HEK293T (cell line): ENCODE data around the gene ATAD3A.
"Not testable (repeated sequence)": the region's sequence is repeated elsewhere in the genome, so short reads cannot be mapped to it uniquely, and the experiment has no call there.

Source experiments
- CTCF ChIA-PET: fragments of 350-600 bp; formaldehyde crosslinking; extraction: SDS; loops from one replicate; lab custom pipeline; 2021; ENCODE audit warnings: antibody characterized with exemption, inconsistent platforms; lab: Yijun Ruan, JAX
- POLR2A ChIA-PET: fragments of 350-600 bp; formaldehyde crosslinking; extraction: SDS; loops from one replicate; lab custom pipeline; 2020; ENCODE audit warnings: antibody characterized with exemption, inconsistent platforms; lab: Yijun Ruan, JAX
- DNase-seq: peaks from one replicate; pipeline ENCODE4 v3.0.0; 2012; ENCODE audit warnings: mixed read lengths; ENCODE audit errors: extremely low spot score
- ARNT ChIP-seq: fragments of 450-650 bp; IDR thresholded peaks from 2 replicates; pipeline ENCODE4 v1.6.1; 2017; ENCODE audit warnings: mild to moderate bottlenecking
- BHLHE40 ChIP-seq: fragments of 450-650 bp; IDR thresholded peaks from 2 replicates; pipeline ENCODE4 v1.6.1; 2016; ENCODE audit warnings: mild to moderate bottlenecking, moderate library complexity, borderline replicate concordance
- CTBP1 ChIP-seq: fragments of 450-650 bp; IDR thresholded peaks from 2 replicates; pipeline ENCODE4 v1.6.1; 2016; ENCODE audit warnings: borderline replicate concordance
- ELF4 ChIP-seq: fragments of 450-650 bp; IDR thresholded peaks from 2 replicates; pipeline ENCODE4 v1.6.1; 2017; ENCODE audit warnings: antibody characterized with exemption
- FOXA1 ChIP-seq: fragments of 450-650 bp; IDR thresholded peaks from 2 replicates; pipeline ENCODE4 v1.6.1; 2016; ENCODE audit warnings: mild to moderate bottlenecking
- FOXK2 ChIP-seq: fragments of 450-650 bp; IDR thresholded peaks from 2 replicates; pipeline ENCODE4 v1.6.1; 2016; ENCODE audit warnings: mild to moderate bottlenecking
- FOXM1 ChIP-seq: fragments of 450-650 bp; IDR thresholded peaks from 2 replicates; pipeline ENCODE4 v1.6.1; 2017; ENCODE audit warnings: mild to moderate bottlenecking, borderline replicate concordance
- HDGF ChIP-seq: fragments of 450-650 bp; IDR thresholded peaks from 2 replicates; pipeline ENCODE4 v1.6.1; 2017; ENCODE audit warnings: antibody characterized with exemption, borderline replicate concordance
- L3MBTL2 ChIP-seq: fragments of 450-650 bp; conservative IDR thresholded peaks from 2 replicates; pipeline ENCODE4 v1.6.1; 2016; ENCODE audit warnings: mild to moderate bottlenecking
- LEF1 ChIP-seq: fragments of 450-650 bp; IDR thresholded peaks from 2 replicates; pipeline ENCODE4 v1.6.1; 2017; ENCODE audit warnings: mild to moderate bottlenecking, borderline replicate concordance
- NFRKB ChIP-seq: fragments of 450-650 bp; IDR thresholded peaks from 2 replicates; pipeline ENCODE4 v1.6.1; 2016; ENCODE audit warnings: mild to moderate bottlenecking, moderate library complexity
- PKNOX1 ChIP-seq: fragments of 450-650 bp; IDR thresholded peaks from 2 replicates; pipeline ENCODE4 v1.6.1; 2016
- SP1 ChIP-seq: fragments of 450-650 bp; IDR thresholded peaks from 2 replicates; pipeline ENCODE4 v1.6.1; 2017
- SUZ12 ChIP-seq: fragments of 450-650 bp; IDR thresholded peaks from 2 replicates; pipeline ENCODE4 v1.6.1; 2016; ENCODE audit warnings: mild to moderate bottlenecking
- TARDBP ChIP-seq: fragments of 450-650 bp; IDR thresholded peaks from 2 replicates; pipeline ENCODE4 v1.6.1; 2016
- ZNF384 ChIP-seq: fragments of 450-650 bp; IDR thresholded peaks from 2 replicates; pipeline ENCODE4 v1.6.1; 2016

ATAD3A gene

DNA sequence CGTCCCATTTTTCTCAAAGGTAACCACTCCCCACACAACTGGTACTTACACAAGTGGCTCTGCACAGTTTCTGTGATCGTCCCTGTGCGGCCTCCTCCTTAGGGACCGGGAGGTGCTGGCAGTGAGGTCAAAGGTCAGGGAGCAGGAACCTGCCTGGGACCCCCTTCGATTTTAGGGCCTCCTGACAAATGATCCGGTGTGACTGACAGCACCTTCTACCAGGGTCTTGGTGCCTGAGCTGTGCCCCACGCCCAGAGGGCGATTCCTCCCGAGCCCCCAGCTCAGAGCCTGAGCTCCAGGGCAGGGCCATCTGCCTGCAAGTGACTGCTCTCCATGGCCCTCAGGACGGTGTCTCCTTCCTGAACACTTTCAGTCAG lies 40.3 kb downstream of the ATAD3A start:
- POLR2A ChIA-PET, result no interaction called here
- TF ChIP-seq L3MBTL2 (no peak), BHLHE40 (no peak), SP1 (no peak), CTBP1 (no peak), ELF4 (no peak), SUZ12 (no peak), PKNOX1 (no peak), TARDBP (no peak), NFRKB (no peak), ARNT (no peak), ZNF384 (no peak), FOXK2 (no peak)
- no peak for DNase-seq
- CTCF ChIA-PET, result interaction anchor here (0.6 kb wide), 1 partner anchor 878 kb away, joined by 3 read pairs; no protein-coding TSS in a partner anchor

DNA sequence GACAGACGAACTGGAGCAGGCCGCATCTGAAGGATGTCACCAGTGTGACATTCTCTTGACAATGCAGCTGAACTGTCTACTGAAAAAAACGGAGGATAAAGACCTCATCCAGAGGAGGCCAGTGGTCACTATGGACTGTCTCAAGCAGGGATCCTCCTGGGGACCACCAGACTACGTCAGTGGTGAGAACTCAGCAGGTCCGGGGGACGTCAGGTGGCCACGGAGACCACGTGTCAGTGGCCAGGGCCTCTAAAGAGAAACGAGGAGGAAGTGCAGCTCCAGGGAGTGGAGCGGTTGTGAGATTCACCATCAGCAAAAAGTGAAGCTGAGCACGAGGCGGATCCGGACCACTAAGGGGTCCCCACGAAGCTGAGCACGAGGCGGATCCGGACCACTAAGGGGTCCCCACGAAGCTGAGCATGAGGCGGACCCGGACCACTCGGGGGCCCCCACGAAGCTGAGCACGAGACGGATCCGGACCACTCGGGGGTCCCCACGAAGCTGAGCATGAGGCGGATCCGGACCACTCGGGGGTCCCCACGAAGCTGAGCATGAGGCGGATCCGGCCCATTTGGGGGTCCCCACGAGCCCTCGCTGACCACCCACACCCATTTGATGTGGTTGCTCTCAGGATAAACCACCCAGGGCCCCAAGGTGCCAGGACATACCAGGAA lies 42.0 kb downstream of the ATAD3A start:
- TF ChIP-seq BHLHE40 (no peak), LEF1 (no peak), FOXA1 (no peak)
- ChIA-PET POLR2A (interaction anchor here (0.6 to 1.0 kb wide), 2 partner anchors 18 kb away, joined by 3 read pairs; no protein-coding TSS in a partner anchor), CTCF (interaction anchor here (0.6 kb wide), 1 partner anchor 33 kb away, joined by 4 read pairs; no protein-coding TSS in a partner anchor)

DNA sequence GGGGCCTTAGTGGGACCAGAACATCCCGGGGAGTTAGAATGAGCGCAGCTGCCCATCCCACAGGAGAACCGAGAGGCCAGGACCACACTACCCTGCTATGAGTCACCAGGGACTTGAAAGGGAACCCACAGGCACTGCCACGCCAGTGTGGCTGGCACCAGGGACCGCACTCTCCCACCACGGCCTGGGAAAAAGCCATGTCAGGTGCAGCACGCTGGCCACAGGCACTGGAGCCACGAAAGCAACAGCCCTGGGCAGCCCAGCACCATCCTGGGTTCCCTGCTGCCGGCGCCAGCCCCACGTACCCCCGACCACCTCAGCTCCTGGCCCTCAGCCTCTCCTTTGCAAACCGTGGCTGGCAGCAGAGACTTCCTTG lies 42.6 kb downstream of the ATAD3A start:
- ChIA-PET CTCF (no interaction called here), POLR2A (interaction anchor here (1.0 kb wide), 1 partner anchor 19 kb away, joined by 3 read pairs; no protein-coding TSS in a partner anchor)
- no peak for DNase-seq
- TF ChIP-seq FOXA1 (no peak), SP1 (no peak), NFRKB (no peak), ARNT (no peak), PKNOX1 (no peak), FOXK2 (no peak), BHLHE40 (no peak), ZNF384 (no peak), CTBP1 (no peak), L3MBTL2 (no peak), LEF1 (no peak), SUZ12 (no peak), TARDBP (no peak), FOXM1 (no peak), HDGF (no peak), ELF4 (no peak)

More for the DNA sequence above, 42.0 kb downstream of the ATAD3A start:
- no peak for DNase-seq

GRCh38 chr1:1554926-1555915 lies 43.3 kb downstream of the ATAD3A start:
- ChIA-PET CTCF (no interaction called here), POLR2A (interaction anchor here (1.0 kb wide), 1 partner anchor 19 kb away, joined by 3 read pairs; no protein-coding TSS in a partner anchor)
- TF ChIP-seq CTBP1 (no peak), ZNF384 (no peak), L3MBTL2 (no peak), PKNOX1 (no peak), BHLHE40 (no peak), LEF1 (no peak), ELF4 (no peak), SP1 (no peak)
- DNase-seq, result no peak

DNA sequence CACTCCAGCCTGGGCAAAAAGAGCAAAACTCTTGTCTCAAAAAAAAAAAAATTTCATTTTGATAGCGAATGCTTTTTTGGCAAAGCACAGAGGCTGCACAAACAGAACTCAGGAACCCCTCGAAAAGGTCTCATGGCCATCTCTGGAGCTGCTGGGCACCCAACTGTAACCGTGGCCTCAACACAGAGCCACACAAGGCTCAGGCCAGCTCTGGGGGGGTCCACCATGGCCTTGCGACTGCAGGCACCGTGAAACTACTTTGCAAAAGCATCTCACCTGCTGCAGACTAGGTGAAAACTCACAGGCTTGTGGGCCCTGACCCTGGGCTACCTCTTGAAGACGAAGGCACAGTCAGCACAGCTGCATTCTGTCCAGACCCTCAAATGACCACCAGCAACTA lies 44.5 kb downstream of the ATAD3A start:
- TF ChIP-seq FOXM1 (no peak), HDGF (no peak), ARNT (no peak), BHLHE40 (no peak), ELF4 (no peak), ZNF384 (no peak), SP1 (no peak), CTBP1 (no peak), NFRKB (no peak)
- ChIA-PET CTCF (no interaction called here), POLR2A (no interaction called here)
- DNase-seq, result no peak

DNA sequence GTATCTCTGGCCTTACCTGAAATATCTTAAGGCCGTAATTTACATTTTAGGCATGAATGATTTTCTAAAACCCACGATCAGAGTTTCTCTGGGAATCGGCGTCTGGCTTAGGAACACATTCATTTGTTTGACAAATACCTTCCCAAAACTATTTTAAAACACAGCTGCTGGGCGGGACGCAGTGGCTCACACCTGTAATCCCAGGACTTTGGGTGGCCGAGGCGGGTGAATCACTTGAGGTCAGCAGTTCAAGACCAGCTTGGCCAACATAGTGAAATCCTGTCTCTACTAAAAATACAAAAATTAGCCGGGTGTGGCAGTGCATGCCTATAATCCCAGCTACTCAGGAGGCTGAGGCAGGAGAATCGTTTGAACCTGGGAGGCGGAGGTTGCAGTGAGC lies 45.0 kb downstream of the ATAD3A start:
- POLR2A ChIA-PET, DNase-seq, CTCF ChIA-PET: not testable (repeated sequence)

- CTCF ChIA-PET, POLR2A ChIA-PET, DNase-seq: not testable (repeated sequence)
These were observed 45.7 kb downstream of the ATAD3A start for GRCh38 chr1:1557688-1558087.
